ENCODE measurements around the gene SREBF2. TPM values are rescaled to one million over a fixed set of nuclear protein-coding genes. Genes with fewer than 3 reads are reported as not detected.

SREBF2 gene
- total RNA-seq, 6 experiments from 2014 or later: 29.3 to 42.1 (median 37.6) TPM

DNA sequence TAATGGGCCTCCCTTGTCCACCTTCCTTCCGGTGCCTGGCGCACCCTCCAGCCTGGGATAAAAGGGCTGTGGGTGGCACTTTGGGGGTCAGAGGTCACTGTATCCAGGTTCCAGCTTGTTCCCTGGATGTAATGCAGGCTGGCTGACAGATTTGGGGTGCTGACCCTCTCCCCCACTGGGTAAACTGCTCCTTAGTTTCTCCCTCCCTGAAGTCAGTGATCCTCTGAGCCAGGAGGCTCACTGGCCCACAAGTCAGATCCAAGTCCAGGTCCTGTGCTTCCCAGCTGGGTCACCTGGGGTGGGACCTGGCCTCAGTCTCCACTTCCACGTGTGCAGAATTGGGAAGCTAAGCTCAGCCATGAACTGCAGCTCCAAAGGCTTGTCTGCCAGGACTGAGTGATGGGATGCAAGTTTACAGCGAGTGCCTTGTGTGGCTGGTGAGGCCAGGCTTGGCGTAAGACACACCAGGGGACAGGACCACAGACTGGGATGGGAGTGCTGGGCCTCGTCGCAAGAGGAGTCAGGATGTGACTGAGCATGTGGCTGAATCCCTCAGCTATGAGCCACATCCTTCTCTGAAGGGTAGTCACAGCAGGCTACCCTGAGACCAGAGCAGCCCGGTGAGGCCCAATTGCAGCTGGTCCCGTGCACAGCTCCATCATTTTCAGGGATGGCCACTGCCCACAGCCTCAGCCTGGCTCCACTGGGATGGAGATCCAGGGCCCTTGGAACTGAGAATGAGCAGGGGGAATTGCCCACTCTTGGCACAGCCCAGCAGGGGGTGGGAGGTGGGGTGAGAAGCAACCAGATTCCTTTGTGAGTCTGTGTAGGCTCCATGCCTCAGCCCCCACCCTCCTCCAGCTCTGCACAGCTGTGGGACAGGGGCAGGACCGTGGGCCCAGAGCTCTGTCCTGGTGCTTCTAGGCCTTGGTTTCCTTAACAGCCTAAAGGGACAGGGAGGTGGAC is 74.8 kb downstream of the SREBF2 start:
- Mint-ChIP-seq H3K9me3 (no peaks in the 10 kb centered on the region), H3K36me3 (ENCODE audit: low read depth) (no peaks in the 10 kb centered on the region), H3K4me3 (no peak overlapping the region), H3K27ac (no peak overlapping the region), H3K27me3 (ENCODE audit: insufficient read depth) (peaks cover 13% of the 10 kb centered on the region), H3K4me1 (ENCODE audit: low read depth) (peaks cover 8% of the 10 kb centered on the region; the same call in 1 of the 2 replicates)
- TF ChIP-seq, protein P1, sequence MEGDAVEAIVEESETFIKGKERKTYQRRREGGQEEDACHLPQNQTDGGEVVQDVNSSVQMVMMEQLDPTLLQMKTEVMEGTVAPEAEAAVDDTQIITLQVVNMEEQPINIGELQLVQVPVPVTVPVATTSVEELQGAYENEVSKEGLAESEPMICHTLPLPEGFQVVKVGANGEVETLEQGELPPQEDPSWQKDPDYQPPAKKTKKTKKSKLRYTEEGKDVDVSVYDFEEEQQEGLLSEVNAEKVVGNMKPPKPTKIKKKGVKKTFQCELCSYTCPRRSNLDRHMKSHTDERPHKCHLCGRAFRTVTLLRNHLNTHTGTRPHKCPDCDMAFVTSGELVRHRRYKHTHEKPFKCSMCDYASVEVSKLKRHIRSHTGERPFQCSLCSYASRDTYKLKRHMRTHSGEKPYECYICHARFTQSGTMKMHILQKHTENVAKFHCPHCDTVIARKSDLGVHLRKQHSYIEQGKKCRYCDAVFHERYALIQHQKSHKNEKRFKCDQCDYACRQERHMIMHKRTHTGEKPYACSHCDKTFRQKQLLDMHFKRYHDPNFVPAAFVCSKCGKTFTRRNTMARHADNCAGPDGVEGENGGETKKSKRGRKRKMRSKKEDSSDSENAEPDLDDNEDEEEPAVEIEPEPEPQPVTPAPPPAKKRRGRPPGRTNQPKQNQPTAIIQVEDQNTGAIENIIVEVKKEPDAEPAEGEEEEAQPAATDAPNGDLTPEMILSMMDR (IDR thresholded peaks at IDR 0.05): no peak
- DNase-seq: no peak

DNA sequence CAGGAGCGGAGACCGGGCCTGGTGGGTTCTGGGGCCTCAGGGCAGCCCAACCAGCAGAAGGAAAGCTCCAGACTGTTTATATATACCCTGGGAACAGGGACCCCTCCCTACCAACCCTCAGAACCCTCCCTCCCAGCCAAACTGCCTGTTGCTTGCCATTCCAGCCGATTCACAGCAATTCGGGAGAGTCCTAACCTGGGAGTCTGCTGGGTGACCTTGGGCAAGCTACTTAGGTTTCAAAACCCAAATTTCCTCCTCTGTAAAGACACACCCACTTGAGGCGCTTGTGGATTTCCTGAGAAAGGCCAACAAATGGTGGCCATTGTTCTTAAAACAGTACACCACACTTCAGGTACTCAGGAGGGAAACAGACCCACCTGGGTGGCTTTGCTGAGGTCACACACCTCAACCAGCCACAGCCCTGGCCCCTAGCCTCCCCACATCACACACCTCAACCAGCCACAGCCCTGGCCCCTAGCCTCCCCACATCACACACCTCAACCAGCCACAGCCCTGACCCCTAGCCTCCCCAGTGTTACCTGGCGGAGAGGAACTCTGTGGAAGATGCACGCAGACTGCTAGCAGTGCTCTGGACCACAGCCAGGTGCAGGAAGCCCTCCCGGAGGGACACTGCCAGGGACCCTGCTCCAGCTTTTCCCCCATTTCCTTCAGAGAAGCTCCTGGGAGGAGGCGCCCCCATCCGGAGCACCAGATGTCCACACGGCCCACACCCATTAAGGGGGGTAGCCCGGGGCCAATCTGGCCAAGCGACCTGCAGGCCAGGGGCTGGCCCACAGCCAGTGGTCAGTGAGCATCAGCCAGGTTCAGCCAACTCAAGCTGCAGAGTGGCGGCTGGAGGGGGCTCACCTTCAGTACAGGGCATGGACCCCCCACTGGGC is 75.8 kb downstream of the SREBF2 start:
- H3K36me3 Mint-ChIP-seq (ENCODE audit: low read depth): no peaks in the 10 kb centered on the region
- peaks cover 8% of the 10 kb centered on the region; the same call in 1 of the 2 replicates for H3K4me1 Mint-ChIP-seq (ENCODE audit: low read depth)
- DNase-seq: no peak
- no peak overlapping the region for H3K4me3 Mint-ChIP-seq
- peaks cover 20% of the 10 kb centered on the region for H3K27me3 Mint-ChIP-seq (ENCODE audit: insufficient read depth)
- TF ChIP-seq, protein P1 (IDR thresholded peaks at IDR 0.05): no peak
- no peaks in the 10 kb centered on the region for H3K9me3 Mint-ChIP-seq
- H3K27ac Mint-ChIP-seq: no peak overlapping the region

DNA sequence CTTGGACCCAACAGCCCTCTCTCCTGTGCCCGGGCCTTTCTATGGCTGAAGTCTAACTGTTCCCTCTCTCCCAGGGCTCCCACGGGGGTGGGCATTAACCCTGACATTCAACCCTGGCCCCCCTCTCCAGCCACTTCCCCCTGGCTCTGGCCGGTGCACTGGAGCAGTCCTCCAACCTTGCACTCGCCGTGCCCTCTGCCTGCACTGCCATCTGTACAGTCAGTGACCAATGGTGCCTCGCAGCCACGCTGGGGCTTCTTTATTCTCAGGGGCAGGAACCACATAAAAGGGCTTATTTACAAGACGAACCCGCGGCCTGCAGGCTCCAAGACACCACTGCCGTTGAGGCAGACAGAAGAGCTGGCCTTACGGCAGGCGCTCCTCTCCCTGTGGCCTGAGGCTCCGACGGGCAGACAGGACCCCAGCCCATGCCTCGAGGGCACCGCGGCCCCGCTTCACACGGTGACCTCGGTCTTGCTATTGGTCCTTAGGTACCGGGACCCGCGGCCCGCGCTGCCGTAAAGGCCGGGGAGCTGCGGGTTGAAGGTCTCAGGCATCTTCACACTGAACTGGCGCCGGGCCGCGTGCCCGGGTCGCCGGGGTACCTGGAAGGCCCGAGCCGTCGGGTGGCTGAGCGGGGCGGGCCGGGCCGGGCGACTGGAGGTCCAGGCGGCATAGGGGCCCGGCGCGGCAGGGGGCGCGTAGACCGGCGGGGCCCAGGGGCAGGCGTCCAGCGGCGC is 76.6 kb downstream of the SREBF2 start:
- Mint-ChIP-seq H3K9me3 (no peaks in the 10 kb centered on the region), H3K36me3 (ENCODE audit: low read depth) (no peaks in the 10 kb centered on the region), H3K27ac (no peak overlapping the region), H3K27me3 (ENCODE audit: insufficient read depth) (peaks cover 20% of the 10 kb centered on the region), H3K4me1 (ENCODE audit: low read depth) (peaks cover 8% of the 10 kb centered on the region; the same call in 1 of the 2 replicates), H3K4me3 (no peak overlapping the region)
- TF ChIP-seq, protein P1 (IDR thresholded peaks at IDR 0.05): no peak
- no peak for DNase-seq

DNA sequence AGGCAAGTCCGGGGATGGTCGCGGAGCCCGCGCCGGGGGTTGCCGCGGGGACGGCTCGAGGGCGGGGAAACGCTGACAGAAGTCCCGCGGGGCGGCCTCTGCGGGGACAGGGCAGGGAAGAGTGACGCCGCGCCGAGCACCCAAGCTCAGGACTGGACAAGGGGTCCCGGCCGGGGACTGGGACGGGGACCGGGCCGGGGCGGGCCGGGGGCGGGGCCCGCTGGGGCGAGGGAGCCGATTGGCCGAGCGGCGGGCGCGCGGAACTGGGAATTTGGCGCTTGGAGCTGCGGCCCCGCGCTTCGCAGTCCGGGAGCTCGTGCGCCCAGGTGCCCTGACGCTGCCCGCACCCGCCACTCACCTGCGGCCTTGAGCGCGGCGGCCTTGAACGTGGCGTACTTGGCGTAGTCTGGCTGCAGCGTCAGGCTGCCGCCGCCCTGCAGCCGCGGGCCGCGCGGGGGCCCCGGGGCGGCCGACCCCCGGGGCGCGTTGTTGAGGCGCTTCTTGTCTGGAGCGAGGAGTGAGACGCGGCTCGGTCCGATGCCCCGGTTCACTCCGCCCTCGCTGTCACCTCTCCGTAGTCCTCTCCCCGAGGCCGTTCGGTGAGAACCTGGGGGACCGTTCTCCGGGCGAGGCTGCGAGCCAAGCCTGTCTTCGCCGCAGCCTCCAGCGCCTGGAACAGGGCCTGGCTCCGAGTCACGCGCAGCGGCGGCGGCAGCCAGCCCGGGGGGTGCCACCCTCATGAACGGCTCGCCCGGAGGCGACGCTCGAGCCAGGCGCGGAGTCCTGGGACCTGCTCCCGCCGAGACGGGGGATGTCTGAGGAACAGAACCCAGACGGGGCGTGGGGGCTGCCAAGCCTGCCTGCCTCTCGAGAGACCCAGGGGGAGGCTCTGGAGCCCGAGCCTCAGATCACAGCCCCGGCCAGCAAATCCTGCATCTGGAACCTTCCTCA is 77.4 kb downstream of the SREBF2 start:
- no peaks in the 10 kb centered on the region for H3K9me3 Mint-ChIP-seq
- DNase-seq: no peak
- peaks cover 8% of the 10 kb centered on the region; the same call in 1 of the 2 replicates for H3K4me1 Mint-ChIP-seq (ENCODE audit: low read depth)
- TF ChIP-seq, protein P1 (IDR thresholded peaks at IDR 0.05): no peak
- peaks cover 22% of the 10 kb centered on the region for H3K27me3 Mint-ChIP-seq (ENCODE audit: insufficient read depth)
- peak overlapping the region; percentile 42; the same call in 1 of the 2 replicates for H3K4me3 Mint-ChIP-seq
- H3K27ac Mint-ChIP-seq: no peak overlapping the region
- H3K36me3 Mint-ChIP-seq (ENCODE audit: low read depth): no peaks in the 10 kb centered on the region
